HG03520 (cell line): ENCODE measurements around the gene HLF.

Source experiments
- ATAC-seq: cut with Tn5 transposase; IDR thresholded peaks from one replicate; pipeline ENCODE4 v1.9.1; 2021; ENCODE audit warnings: mild to moderate bottlenecking, moderate library complexity; ENCODE audit not compliant: unreplicated experiment

The HLF gene

DNA sequence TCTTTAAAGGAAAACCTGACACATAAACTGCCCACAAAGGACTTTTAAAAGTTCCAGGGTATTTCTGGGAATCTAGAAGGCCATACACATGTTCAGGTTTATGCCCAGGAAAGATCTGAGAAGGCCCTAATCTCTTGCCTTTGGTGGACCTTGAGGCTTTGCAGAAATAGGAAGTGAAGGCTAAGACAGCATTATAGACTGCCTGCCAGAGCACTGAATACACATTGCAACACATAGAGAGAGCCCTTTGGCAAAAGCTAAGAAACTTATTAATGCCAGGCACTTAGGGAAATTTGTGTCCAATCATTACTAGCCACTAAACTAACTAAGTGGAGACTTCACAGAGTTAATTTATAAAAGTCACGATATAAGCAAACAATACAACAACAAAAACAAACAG lies 86.5 kb downstream of the HLF start:
- no peak for ATAC-seq

DNA sequence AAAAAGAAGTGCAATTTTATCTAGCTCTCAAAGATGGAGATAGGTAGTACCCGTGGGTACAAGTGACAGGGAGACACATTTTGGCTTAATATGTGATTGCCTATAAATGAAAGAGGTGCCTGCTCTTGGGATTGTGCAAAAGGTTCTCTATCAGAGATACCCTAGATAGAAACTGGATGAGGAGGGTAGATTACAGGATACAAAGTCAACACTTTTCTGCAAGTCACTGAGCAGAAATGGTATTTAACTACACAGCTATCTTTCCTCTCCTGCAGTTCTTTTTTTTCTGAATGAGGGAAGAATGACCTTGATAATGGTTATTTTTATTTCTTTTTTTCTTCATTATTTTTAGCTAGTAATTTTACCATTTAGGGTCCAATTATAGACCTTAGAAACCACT lies 89.2 kb downstream of the HLF start:
- no peak for ATAC-seq

DNA sequence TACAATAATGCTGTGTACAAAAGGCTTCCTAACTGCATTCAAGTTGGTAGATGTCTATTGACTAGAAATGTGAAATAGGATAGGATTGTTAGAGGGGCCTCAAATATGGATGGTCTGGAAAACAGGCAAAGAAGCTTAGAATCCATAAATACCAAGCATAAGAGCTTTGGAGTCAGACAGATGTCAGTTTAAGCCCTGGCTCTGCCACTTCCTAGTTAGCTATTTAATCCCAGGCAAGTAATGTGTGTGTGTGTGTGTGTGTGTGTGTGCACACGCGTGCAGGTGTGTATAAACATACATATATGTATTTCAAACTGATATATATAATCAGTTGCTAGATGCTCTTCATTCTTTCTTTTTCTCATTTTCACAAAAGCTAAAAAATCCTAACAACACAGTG lies 90.2 kb downstream of the HLF start:
- ATAC-seq: no peak

DNA sequence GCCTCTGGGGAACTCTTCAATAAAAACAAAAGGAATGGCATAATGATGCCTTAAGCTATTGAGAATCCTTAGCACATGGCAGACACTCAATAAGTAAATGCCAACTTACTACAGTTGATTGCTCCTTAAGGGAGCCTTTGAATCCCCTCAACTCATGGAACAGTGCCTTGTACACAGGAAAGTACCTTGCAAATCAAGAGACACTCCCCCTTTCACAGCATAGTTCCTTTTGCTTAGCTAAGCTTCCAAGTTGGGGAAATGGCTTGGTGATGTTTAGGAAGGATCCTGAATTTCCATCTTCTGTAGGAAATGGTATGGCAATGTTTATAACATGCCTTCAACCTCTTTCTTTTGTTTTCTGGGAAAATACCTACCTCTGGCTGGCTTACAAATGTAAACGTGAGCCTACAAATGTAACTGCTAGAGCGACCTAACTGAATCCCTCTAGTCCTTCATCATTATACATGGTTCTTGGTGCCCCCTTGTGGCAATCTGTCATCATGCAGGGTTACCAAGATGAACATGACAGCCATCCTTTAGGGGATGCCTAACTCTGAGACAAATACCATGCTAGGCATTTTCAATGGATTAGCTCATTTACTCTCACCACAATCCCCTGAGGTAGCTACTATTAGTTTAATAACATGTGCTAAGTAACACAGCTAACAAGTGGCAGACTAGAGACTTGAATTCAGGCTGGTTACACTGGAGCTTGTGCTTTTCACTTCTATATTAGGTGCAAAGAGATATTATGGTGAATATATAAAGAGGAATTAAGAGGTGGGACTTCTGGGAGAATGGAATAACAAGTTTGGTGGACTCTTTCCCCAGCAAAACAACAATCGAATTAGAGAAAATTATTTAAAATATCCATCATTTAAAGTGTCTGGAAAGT lies 91.9 kb downstream of the HLF start:
- ATAC-seq: peak; percentile 92

DNA sequence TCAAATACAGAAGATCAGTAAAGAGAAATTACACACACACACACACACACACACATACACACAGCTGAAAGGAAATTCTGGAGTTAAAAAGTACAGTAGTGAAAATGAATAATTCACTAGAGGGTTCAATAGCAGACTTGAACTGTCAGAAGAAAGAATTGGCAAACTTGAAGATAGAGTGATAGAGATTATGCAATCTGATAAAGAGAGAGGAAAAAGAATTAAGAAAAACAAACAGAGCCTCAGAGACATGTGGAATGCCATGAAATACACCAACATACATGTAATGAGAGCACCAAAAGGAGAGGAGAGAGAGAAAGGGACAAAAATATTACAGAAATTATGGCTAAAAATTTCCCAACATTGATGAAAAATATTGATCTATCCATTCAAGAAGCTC lies 96.2 kb downstream of the HLF start:
- ATAC-seq: no peak

DNA sequence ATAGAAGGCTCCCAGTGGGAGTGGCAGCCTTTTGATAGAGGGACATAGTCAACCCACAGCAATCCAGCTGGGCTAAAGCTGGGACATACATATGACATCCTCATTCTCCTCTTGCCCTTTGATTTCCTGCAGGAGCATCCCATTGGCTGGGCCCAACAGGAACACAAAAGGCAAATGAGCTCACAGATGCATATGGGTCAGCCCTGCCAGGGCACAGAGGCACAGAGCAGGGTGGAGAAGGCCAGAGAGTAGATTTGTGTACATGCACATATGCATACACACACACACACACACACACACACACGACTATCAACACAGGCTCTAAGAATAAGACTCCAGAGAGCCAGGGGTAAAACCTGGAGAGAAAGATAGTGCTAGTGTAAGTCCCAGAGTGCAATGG lies 98.3 kb downstream of the HLF start:
- ATAC-seq: no peak

DNA sequence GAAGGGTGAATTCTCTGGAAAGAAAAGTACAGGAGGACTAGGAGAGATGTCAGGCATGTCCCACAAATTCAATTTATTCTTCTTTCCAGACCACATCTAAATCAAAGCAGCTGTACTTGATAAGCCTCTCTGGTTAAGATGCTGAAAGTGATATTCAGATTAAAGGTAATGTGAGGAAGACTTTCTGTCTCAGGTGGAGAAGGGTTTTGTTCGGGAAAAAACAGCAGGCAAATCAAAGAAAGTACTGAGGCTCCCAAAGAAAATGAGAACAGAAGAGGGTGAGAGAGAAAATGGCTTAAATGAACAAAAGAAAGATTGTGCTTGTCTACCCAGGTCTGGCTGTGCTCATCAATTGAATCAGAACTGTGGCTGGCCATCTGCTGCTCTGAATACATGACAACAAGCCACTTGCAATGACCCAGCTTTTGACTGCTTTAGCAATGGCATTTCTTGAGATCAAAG lies 101.3 kb downstream of the HLF start:
- no peak for ATAC-seq

DNA sequence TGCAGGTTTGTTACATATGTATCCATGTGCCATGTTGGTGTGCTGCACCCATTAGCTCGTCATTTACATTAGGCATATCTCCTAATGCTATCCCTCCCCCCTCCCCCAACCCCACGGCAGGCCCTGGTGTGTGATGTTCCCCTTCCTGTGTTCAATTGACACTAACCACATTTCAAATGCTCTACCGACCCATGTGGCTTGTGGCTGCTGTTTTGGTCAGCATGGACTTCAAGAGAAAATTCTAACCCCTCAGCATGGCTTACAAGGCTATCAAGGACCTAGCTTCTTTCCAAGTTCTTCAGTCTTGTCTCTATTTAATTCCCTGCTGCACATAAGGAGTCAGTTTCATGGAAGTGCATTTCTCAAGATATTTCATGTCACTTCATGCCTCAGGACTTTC lies 103.9 kb downstream of the HLF start:
- ATAC-seq: no peak
